ENCODE data around the gene KANSL1L. TPM values are rescaled to one million over a fixed set of nuclear protein-coding genes. Genes with fewer than 3 reads are reported as not detected.
A peak's percentile ranks its signal among the peaks of the same experiment; 100 is the strongest.

The KANSL1L gene, protein sequence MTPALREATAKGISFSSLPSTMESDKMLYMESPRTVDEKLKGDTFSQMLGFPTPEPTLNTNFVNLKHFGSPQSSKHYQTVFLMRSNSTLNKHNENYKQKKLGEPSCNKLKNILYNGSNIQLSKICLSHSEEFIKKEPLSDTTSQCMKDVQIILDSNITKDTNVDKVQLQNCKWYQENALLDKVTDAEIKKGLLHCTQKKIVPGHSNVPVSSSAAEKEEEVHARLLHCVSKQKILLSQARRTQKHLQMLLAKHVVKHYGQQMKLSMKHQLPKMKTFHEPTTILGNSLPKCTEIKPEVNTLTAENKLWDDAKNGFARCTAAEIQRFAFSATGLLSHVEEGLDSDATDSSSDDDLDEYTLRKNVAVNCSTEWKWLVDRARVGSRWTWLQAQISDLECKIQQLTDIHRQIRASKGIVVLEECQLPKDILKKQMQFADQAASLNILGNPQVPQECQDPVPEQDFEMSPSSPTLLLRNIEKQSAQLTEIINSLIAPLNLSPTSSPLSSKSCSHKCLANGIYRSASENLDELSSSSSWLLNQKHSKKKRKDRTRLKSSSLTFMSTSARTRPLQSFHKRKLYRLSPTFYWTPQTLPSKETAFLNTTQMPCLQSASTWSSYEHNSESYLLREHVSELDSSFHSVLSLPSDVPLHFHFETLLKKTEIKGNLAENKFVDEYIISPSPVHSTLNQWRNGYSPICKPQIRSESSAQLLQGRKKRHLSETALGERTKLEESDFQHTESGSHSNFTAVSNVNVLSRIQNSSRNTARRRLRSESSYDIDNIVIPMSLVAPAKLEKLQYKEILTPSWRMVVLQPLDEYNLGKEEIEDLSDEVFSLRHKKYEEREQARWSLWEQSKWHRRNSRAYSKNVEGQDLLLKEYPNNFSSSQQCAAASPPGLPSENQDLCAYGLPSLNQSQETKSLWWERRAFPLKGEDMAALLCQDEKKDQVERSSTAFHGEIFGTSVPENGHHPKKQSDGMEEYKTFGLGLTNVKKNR
- total RNA-seq = 18.3 and 19.2 TPM in 2 replicates
- long read RNA-seq, partial matches to known transcripts = 0 of 4 reads
- long read RNA-seq, other reads (novel, unspliced or antisense) = 3 of 4 reads

DNA sequence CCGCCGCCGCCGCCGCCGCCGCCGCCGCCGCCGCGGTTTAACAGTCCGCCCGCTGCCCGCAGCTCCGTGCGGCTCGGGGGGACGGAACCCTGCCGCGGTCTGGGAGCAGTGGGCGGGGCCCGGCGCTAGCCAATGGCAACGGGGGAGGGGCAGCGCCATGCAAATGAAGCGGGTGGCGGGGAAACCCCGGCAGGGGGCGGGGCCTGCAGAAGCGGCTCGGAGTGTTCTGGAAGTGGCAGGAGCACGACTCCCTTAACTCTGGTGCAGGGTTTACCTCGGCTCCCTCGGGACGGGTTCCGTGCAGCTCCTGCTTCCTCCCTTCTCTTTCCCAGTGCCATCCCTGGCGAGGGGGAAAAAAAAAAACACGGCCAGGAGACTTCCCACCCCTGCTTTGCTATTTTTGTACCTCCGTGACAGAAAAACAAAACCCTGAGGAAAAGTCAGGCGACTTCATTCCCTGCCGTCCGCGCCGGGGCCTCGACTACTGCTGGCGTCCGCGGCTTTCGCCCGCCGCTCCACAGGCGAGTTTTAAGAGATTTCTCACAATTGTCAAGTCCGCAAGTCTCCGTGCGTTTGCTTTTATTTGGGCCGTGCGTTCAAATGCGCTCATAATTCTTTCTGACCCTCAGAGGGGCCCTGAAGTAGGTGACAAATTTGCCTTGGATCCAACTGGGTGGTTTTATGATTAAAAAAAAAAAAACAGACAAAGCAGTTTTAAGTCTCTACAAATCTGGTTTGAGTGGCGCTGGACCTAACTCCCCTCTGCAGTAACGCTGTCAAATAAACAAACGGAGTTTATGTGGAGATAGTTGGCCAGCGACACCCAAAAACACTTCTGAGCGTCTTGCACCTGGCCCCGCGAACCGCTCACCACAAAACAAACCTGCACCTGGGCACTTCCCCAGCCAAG is at the start of gene KANSL1L:
TSS of gene KANSL1L (minus strand) at position 101 of the 910 bp plus-strand sequence. CDS start 16,827 bp downstream, outside the sequence.
- TF ChIP-seq, protein P1, sequence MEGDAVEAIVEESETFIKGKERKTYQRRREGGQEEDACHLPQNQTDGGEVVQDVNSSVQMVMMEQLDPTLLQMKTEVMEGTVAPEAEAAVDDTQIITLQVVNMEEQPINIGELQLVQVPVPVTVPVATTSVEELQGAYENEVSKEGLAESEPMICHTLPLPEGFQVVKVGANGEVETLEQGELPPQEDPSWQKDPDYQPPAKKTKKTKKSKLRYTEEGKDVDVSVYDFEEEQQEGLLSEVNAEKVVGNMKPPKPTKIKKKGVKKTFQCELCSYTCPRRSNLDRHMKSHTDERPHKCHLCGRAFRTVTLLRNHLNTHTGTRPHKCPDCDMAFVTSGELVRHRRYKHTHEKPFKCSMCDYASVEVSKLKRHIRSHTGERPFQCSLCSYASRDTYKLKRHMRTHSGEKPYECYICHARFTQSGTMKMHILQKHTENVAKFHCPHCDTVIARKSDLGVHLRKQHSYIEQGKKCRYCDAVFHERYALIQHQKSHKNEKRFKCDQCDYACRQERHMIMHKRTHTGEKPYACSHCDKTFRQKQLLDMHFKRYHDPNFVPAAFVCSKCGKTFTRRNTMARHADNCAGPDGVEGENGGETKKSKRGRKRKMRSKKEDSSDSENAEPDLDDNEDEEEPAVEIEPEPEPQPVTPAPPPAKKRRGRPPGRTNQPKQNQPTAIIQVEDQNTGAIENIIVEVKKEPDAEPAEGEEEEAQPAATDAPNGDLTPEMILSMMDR (conservative IDR thresholded peaks at IDR 0.05) = no peak
- H3K36me3 Mint-ChIP-seq (ENCODE audit: low read depth) = no peaks in the 10 kb centered on the region
- H3K27ac Mint-ChIP-seq (ENCODE audit: unreplicated experiment) = peak within 1 kb of the TSS; percentile 98
- H3K9me3 Mint-ChIP-seq = no peaks in the 10 kb centered on the region
- peak; percentile 98 for DNase-seq (ENCODE audit: low read depth, low spot score)
- H3K4me3 Mint-ChIP-seq = peak within 1 kb of the TSS; percentile 99
- H3K27me3 Mint-ChIP-seq (ENCODE audit: low read depth) = peaks cover 3% of the 10 kb centered on the region
- peaks cover 28% of the 10 kb centered on the region for H3K4me1 Mint-ChIP-seq

DNA sequence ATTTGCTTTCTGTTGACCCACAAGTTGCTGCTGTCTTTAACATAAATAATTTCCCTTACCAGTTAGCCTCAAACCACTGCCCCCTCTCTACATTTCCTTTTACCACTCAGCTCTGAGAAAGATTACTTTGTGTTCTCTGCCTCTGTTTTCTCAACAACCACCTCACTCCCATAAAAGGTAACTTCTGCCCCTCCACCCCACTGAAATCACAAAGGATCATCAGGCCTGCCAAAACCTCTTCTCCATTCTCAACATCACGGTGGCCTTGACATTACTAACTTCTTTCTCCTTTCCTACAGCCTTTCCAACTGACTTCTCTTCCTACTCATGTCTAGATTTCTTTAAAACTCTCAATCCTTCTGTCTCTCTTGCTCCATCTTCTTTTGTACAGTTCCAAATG is 43.9 kb upstream of the KANSL1L start:
- H3K4me3 Mint-ChIP-seq = no peak overlapping the region
- peaks cover 11% of the 10 kb centered on the region for H3K27me3 Mint-ChIP-seq (ENCODE audit: low read depth)

DNA sequence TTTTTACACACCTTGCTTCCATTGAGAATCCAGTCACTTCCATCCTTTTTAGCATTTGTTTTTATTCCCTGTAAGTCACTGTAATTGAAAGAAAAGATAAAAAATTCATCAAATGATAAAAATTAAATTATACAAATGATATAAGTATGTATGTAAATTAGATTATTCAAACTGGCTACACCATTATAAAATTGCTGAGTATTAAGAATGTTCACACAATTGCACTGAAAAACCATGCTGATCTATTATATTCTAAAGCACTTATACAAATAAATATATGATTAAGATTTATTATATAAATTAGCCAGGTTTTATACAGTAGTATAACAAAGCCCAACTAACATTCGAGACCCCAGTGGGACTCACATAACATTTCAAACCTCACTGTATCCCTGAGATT is 39.0 kb upstream of the KANSL1L start:
- no peak for DNase-seq (ENCODE audit: low read depth, low spot score)
- Mint-ChIP-seq H3K36me3 (ENCODE audit: low read depth) (no peaks in the 10 kb centered on the region), H3K9me3 (no peaks in the 10 kb centered on the region), H3K27me3 (ENCODE audit: low read depth) (no peaks in the 10 kb centered on the region), H3K27ac (ENCODE audit: unreplicated experiment) (no peak overlapping the region), H3K4me3 (no peak overlapping the region), H3K4me1 (no peaks in the 10 kb centered on the region)
- TF ChIP-seq, protein P1 (conservative IDR thresholded peaks at IDR 0.05) = no peak

More for the DNA sequence above, 43.9 kb upstream of the KANSL1L start:
- Mint-ChIP-seq H3K4me1 (no peaks in the 10 kb centered on the region), H3K27ac (ENCODE audit: unreplicated experiment) (no peak overlapping the region), H3K36me3 (ENCODE audit: low read depth) (no peaks in the 10 kb centered on the region), H3K9me3 (no peaks in the 10 kb centered on the region)
- TF ChIP-seq, protein P1 (conservative IDR thresholded peaks at IDR 0.05) = no peak
- DNase-seq (ENCODE audit: low read depth, low spot score) = no peak

DNA sequence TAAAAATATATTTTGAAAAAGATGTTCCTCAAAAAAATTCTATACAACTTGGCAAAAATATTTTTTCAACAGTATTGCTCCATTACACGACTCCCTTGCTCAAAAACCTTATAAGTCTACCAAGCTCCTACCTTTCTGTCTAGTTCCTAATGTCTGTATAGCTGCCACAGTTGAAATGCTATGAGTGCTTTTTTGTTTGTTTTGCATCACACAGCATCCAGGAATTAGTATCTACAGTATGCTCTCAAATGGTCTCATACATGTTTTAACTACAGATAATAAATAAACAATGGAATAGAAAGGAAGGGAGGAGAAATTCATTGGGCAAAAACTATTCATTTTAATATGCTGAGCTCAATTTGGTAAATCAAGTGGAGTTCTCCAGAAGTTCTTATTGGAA is 36.7 kb upstream of the KANSL1L start:
- H3K9me3 Mint-ChIP-seq = no peaks in the 10 kb centered on the region
- no peaks in the 10 kb centered on the region for H3K36me3 Mint-ChIP-seq (ENCODE audit: low read depth)
- no peaks in the 10 kb centered on the region for H3K4me1 Mint-ChIP-seq
- no peak overlapping the region for H3K4me3 Mint-ChIP-seq
- H3K27me3 Mint-ChIP-seq (ENCODE audit: low read depth) = peaks cover 6% of the 10 kb centered on the region
- TF ChIP-seq, protein P1 (conservative IDR thresholded peaks at IDR 0.05) = no peak
- H3K27ac Mint-ChIP-seq (ENCODE audit: unreplicated experiment) = no peak overlapping the region
- no peak for DNase-seq (ENCODE audit: low read depth, low spot score)

Measured in neural crest cell (in vitro differentiated cells).